GM15510 (cell line): Measurements from ENCODE around the gene FSIP1.

Source experiments
- POLR2A ChIP-seq: IDR thresholded peaks from 3 replicates; pipeline ENCODE4 v1.6.1; 2011; ENCODE audit warnings: borderline replicate concordance; ENCODE audit not compliant: insufficient read length; ENCODE audit errors: extremely low read depth

FSIP1 gene

DNA sequence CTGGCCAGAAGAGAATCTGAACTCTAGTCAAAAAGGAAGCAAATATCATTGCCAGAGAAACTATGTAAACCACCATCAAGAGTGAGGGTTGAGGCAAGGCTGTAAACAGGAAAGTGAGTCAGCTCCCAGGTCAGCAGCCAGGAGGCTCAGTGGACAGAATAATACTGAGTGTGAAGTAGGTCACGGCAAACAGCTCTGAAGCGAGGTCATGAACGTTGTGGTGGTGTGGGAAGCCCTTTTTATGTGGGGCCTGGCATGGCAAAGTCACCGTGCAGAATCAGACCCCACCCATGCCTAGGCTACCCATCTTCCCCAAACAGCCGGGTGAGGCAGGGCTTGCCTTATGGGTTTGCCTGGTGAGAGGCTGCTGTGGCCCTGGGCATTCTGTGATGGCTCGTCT is 157.8 kb downstream of the FSIP1 start:
- no peak for TF ChIP-seq POLR2A

DNA sequence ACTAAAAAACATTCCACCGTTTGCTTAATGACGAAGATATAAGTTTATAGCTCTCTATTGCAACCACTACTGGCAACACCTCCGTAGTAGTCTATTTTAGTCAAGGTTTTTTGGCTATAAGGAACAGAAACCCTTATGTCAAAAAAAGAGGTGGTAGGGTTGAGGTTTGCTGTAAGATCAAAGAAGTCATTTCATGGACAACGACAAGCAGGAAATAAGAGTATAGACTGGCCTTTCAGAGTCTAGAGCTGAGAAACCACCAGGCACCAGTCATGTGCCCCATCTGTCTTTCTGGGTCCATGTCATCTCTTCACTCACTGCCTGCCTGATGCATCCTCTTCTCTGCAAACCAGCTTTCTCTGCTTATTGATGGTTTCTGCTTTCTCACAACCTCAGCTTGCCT is 159.1 kb downstream of the FSIP1 start:
- no peak for TF ChIP-seq POLR2A

DNA sequence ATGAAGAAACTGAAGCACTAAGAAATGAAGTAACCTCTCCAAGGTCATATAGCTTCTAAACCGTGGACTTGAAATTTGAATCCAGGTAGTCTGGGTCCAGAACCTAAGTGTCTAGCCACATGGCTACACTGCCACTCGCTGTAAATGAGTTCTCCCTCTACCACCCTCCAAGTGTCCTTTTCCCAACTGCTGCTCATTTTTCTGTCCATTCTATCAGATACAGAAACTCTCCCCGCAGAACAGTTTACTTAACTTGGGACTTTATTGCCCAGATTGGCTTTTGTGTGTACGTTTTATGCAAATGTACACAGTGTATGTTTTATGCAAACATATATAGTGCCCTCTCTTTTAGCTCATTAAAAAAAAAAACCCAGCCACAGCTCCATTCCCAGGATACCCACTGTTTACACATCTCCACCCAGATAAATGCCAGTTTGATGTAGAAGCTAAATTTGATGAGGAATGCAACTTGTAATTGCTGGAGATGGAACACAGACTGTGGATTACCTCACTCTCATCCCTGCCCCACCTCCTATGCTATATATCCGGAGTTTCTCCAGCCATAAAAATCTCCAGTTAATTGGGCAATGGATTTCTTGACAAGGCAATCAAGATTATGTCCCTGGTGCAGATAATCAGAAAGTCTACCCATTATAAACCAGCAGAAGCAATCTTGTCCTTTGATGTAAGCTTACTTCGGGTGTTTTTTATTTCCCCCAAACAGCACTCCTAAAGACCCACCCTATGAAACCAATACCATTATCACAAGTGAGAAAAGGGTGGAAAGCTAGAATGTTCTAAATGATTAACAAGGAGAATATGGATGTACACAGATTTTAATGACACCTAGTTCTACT is 159.8 kb downstream of the FSIP1 start:
- TF ChIP-seq POLR2A = no peak

DNA sequence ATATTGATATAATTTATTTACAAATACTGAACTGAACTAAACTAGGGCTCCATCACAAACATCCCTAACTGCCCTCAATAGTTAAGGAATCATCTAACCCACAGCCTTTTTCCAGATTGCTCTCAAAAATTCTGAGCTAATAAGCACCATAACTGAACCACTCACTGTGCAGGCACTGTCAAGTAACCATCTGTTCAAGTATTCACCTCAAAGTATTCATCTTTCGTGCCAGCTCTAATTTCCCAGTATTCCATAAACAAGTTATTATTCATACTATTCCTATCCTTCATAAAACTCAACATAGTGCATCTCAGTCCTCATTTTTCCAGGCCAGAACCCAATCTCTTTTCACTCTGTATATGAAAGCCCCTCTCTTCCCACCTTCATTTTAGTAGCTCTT is 160.7 kb downstream of the FSIP1 start:
- TF ChIP-seq POLR2A = no peak

DNA sequence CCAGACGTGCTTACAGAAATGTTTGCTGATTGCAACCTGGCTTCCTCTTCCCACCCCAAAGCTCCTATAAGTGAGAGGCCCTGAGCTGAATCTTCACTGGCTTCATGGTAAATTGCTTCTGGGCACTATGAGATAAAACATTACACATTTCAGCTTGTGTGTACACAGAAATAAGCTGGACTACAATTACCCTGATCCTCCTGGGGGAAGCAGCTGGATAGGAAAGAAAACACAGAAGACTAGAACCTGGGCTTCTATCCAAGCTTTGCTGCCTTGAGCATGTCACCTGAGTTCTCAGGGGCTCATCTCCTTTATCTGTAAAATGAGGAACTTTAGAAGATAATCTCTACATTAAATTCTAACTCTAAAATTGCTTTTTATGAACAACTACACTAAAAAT is 161.4 kb downstream of the FSIP1 start:
- no peak for TF ChIP-seq POLR2A

DNA sequence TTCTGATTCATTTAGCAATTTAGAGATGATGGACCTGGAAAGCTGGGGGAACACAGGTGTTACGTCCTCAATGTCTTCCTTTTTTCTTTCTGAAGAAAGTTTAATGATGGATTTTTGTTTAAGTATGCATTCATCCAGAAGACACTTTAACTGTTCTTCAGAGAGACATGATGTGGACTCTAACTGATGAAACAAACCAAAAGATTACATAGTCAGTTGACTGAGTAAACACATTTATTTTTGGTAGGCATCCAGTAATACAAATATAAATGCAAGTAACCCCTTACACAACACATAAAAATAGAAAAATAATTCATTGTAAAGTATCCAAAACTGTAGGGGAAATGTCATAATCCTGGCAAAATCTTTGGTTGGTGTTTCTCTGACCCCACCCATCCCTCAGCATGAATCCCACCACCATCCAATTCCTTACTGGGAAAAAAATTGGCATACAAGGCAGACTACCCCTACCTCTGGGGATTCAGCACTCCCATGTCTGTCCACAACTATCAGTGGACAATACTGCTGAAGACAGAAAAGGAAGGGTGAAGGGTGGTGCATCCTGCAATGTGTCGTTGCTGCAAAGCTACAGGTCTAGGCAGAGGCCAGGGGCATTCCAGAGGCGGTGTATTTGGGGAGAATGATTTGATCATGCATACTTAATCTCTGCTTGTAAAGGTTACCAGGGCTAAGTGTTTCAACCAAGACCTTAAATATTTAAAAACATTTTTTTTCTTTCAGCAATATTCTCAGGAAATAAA is 164.4 kb downstream of the FSIP1 start:
- TF ChIP-seq POLR2A = no peak

DNA sequence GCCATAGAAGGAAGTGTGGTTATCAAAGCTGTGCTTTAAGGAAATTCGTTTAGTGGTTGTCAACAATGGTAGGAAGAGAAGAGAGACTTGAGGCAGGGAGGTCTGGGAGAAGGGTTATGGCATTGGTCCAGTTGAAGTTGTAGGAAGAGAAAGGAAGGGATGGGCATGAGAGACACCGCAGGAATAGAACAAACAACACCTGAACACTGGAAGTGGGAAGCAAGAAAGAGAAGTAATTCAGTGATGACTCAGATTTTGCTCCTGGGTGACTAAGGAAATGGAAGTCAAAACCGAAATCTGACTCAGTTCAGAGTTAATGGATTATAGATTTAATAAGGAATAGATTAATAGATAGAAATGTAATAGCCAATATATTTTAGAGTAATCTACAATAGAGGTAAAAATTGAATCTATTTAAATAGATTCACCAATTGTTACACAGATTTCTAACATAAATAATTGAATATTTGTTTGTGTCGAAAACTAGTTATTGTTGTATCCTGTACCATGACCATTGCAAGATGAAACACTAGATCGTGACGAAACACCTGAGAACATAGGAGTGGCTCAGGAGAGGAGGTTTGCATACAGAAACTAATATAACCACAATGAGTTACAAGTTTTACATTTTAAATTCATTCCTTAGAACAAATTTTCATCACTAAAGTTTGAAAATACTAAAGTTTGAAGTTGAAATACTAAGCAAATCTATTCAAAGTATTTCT is 165.7 kb downstream of the FSIP1 start:
- no peak for TF ChIP-seq POLR2A

DNA sequence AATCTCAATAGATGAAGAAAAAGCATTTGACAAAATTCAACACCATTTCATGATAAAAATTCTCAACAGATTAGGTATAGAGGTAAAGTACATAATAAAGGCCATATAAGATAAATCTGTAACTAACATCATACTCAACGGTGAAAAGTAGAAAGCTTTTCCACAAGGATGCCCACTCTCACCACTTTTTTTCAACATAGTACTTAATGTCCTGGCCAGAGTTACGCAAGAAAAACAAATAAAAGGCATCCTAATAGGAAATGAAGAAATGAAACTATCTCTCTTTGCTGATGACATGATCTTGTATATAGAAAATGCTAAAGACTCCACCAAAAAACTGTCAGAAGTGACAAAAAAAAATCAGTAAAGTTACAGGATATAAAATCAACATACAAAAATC is 168.8 kb downstream of the FSIP1 start:
- TF ChIP-seq POLR2A = no peak

DNA sequence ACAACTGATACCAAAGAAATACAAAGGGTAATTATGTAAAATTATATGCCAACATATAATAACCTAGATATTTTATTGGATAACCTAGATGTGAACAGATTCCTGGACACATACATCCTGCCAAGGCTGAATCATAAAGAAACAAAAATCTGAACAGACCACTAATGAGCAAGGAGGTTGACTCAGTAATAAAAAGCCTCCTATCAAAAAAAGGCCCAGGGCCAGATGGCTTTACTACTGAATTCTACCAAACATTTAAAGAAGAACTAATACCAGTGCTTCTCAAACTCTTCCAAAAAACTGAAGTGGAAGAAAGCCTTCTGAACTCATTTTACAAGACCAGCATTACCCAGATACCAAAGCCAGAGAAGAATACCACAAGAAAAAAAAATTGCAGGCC is 169.4 kb downstream of the FSIP1 start:
- no peak for TF ChIP-seq POLR2A

DNA sequence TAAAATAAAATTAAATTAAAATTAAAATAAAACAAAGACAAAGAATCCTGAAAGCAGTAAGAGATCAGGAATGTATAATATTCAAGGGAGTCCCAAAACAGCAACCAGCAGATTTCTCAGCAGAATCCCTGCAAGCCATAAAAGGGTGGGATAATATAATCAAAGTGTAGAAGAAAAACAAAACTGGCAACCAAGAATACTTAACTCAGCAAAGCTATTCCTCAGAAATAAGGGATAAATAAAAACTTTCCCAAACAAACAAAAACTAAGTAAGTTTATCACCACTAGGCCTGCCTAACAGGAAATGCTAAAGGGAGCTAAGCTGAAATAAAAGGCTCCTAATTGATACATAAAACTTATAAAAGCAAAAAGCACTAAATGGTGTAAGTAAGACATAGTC is 172.0 kb downstream of the FSIP1 start:
- no peak for TF ChIP-seq POLR2A

DNA sequence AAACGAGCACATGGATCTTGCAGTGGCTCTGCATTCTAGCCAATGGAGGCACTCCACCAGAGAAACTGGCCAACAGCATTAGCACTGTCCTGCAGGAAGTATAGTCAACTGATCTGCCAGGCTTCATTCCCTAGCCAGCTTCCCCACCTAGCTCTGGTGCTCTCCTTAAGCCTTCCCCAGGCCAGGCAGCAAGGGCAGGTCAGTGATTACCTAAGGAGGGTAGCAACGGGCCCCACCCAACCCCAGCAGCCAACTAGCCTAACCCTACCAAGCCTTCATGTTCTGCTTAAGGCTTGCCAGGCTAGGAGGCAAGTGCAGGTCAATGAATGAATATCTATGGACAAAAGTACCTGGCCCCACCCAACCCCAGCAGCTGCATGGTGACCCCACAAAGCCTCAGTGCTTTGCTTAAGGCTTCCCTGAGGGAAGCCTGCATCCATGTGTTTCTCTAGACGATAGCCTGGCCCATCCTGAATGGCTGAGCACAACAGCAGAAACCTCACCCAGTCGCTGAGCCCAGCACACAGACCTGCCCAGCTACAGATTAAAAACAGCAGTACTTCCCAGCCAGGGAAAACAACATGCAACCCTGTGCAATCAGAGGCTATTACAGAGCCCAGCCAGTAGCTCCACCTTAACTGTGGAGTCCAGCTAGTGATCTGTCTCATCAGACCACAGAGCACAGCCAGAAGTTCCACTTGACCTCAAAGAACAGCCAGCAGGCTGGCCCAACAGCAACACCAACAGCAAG is 173.3 kb downstream of the FSIP1 start:
- TF ChIP-seq POLR2A = no peak

DNA sequence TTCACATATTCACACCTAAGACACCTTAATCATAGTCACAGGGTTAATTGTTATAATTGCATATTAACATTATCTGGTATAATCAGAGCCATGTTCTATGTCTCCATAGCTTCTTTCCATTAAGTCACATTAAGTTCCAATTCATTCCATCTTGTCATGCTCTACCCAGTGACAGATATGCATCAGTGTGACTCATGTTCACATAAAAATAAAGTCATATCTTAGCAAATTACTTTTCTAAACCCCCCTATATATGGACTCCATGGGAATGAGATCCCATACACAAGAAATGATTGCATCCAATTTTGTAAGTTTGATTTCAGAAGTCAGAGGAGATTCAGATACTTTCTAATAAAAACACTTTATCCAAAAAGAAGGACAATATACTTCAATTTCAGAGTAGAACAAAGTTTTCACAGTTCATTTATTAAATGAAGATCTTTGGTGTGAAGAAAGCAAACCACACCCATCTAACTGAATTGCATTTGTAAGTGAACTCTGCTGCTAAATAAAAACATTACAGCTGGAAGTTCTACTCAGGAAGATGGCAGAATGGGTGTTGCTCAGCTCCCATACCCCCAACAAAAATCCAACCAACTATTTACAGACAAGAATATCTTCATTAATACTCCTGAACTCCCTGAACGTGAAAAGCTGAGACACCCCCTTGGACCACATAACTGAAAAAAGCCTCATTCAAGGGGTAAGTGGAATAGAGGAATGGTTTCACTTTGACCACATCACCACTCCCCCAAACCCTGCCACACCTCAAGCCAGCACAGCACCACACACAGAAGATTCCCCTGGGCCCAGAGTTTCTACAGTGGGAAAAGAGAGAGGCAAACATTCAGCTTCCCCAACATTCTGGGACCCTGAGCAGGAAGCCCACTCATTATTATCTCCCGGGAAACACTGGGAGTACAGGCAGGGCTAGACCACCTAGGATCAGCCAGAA is 174.2 kb downstream of the FSIP1 start:
- TF ChIP-seq POLR2A = no peak

DNA sequence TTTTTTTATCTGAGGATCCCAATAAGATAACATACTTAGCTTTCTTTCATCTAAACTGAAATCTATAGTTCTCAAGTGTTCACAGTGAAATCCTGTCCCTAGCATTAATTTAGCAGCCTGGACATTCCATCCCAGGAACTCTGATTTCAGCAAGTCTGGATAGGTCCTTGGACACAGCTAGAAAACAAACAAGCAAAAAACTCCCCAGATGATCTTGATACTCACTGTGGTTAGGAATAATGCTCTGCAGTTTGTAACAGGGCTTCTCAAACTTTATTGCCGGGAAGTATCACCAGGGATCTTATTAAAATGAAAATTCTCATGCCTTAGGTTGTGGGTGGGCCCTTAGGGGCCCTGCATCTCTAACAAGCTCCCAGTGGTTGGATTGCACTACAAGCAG is 177.5 kb downstream of the FSIP1 start:
- TF ChIP-seq POLR2A = no peak
